ENCODE data around the gene COPZ2.
"Not testable (repeated sequence)": the region's sequence is repeated elsewhere in the genome, so short reads cannot be mapped to it uniquely, and the experiment has no call there.

COPZ2 gene

DNA sequence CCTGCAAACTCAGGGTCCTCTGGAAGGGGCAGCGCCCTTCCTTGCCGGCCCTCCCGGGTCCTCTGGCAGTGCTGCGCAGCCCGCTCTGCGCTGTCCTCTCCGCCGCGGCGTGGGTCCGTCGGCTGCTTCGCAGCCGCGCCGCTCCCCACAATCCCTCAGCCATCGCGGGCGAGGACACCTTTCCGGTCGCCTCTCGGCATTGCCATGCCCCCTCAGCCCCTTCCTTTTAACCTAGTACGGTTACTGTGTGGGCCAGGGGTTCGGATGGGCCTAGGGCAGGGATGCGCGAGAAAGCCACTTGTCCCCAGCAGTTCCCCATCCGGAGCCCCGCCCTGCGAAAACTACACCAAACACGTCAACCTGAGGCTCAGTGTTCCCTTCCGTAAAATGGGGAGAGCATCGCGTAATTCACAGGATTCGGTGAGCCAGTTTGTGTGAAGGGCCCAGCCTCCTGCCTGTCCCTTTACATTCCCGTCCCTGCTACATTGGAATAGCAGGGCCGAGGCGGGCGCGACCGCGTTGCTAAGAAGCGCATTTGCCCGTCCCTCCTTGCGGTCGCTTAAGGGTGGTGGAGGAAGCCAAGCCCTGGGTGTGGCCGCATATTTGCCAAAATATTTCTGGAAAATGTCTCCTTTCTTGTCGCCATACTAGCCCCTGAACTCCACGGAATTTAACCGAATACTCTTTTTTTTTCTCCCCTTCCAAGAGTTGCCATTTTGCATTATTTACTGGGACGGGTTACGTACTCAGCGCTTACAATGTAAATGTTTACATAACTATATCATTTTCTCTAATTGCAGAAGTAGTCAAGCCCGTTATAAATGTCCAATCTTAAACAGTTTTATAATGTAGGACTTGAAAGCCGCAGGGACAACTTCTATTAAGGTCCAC is 13.2 kb downstream of the COPZ2 start:
- TF ChIP-seq POU2F2 (IDR thresholded peaks at IDR 0.05; ENCODE audit: low read depth, low read length) (no peak), PAX5 (IDR thresholded peaks at IDR 0.05; ENCODE audit: insufficient read depth, low read length, severe bottlenecking) (no peak), POLR2AphosphoS5 (IDR thresholded peaks at IDR 0.05; ENCODE audit: low read depth, low read length) (no peak), POLR2A (IDR thresholded peaks at IDR 0.05; ENCODE audit: low read depth, low read length) (no peak), TAF1 (IDR thresholded peaks at IDR 0.05; ENCODE audit: low read depth, low read length) (no peak), SPI1 (IDR thresholded peaks at IDR 0.05; ENCODE audit: low read depth, low read length) (no peak)
- DNase-seq (ENCODE audit: insufficient read length, low spot score) (no peak), FAIRE-seq (no peak)

DNA sequence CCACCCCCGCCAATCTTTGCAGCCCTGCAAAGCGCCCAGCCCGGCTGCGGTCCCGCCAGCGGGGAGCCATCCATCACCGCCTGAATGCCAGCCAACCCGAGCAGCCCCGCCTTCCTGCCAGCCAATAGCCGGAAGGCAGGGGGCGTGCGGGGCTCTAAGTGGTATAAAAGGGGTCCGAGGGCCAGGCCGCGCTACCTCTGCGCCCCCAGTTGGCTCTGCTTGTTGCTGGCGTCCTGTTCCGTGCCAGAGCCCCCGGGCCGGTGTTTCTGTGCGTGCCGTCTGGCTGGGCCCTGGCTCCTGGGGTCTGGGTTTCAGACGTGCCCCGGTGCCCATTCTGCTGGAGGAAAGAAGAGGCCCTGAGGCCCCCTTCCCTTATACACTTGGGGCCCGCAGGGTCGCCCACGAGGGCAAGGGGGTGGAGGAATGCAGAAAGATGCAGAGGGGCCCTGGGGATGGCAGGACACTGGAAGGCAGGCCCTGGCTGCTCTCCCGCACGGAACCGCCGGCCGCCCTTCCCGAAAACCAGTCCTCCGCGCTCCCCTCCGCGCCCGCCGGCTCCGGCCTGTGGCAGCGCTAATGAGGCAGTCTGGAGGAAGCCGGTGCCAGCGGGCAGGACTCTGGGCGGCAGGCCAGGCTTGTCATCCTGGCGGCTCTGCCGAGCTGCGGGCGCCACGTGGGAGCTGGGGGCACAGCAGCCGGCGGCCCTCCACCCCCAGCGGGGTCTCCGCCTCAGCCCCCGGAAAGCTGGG is 14.0 kb downstream of the COPZ2 start:
- DNase-seq (ENCODE audit: insufficient read length, low spot score) (no peak), FAIRE-seq (no peak)
- no peak for TF ChIP-seq PAX5 (IDR thresholded peaks at IDR 0.05; ENCODE audit: insufficient read depth, low read length, severe bottlenecking)
- no peak for TF ChIP-seq TAF1 (IDR thresholded peaks at IDR 0.05; ENCODE audit: low read depth, low read length)
- no peak for TF ChIP-seq POLR2A (IDR thresholded peaks at IDR 0.05; ENCODE audit: low read depth, low read length)
- TF ChIP-seq POLR2AphosphoS5 (IDR thresholded peaks at IDR 0.05; ENCODE audit: low read depth, low read length), result no peak
- no peak for TF ChIP-seq POU2F2 (IDR thresholded peaks at IDR 0.05; ENCODE audit: low read depth, low read length)
- no peak for TF ChIP-seq SPI1 (IDR thresholded peaks at IDR 0.05; ENCODE audit: low read depth, low read length)

DNA sequence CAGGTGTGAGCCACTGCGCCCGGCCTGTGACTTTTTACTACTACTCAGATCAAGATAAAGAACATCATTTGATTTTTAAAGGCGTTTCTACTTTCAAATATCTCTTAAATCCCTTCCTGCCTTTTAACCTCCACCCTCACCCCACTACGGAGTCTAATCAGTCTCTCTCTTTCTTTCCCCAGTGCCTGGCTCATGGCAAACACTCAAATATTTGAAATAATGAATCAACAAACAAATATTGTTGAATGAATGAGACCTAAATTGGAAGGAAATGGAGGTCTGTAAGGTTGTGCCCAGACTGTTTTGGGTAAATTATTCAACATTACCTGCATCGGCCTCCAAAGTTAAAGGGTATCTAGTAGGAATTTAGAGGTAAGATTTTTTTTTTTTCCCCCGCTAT is 14.7 kb downstream of the COPZ2 start:
- no peak for TF ChIP-seq POU2F2 (IDR thresholded peaks at IDR 0.05; ENCODE audit: low read depth, low read length)
- DNase-seq (ENCODE audit: insufficient read length, low spot score), result no peak
- FAIRE-seq, result no peak

DNA sequence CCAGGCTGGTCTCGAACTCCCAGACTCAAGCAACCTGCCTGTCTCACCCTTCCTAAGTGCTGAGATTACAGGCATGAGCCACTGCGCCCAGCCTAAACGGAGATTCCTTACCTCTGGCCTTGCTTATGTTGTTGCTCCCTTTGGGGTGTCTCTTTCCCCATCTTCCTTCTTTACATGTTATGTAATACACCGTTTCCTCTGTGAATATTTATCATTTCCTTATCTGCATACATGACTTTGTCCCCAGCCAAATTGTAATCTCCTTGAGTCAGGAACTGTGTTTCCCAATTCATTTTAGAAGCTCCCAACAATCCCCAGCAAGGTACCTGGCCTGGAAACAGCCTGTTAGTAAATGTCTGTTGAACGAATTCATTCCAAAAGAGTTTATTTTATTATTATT is 15.7 kb downstream of the COPZ2 start:
- DNase-seq (ENCODE audit: insufficient read length, low spot score) (no peak), FAIRE-seq (no peak)
- no peak for TF ChIP-seq POLR2A (IDR thresholded peaks at IDR 0.05; ENCODE audit: low read depth, low read length)
- no peak for TF ChIP-seq POLR2AphosphoS5 (IDR thresholded peaks at IDR 0.05; ENCODE audit: low read depth, low read length)
- no peak for TF ChIP-seq POU2F2 (IDR thresholded peaks at IDR 0.05; ENCODE audit: low read depth, low read length)
- TF ChIP-seq PAX5 (IDR thresholded peaks at IDR 0.05; ENCODE audit: insufficient read depth, low read length, severe bottlenecking), result no peak
- no peak for TF ChIP-seq TAF1 (IDR thresholded peaks at IDR 0.05; ENCODE audit: low read depth, low read length)
- no peak for TF ChIP-seq SPI1 (IDR thresholded peaks at IDR 0.05; ENCODE audit: low read depth, low read length)

DNA sequence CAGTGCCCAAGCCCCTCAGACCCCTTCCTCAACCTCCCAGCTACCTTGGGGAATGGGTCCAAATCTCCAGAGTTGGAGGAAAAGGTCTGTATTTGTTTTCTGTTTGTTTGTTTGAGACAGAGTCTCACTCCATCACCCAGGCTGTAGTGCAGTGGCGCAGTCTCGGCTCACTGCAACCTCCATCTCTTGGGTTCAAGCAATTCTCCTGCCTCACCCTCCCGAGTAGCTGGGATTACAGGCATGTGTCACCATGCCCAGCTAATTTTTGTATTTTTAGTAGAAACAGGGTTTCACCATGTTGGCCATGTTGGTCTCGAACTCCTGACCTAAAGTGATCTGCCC is 19.8 kb downstream of the COPZ2 start:
- not testable (repeated sequence) for DNase-seq (ENCODE audit: insufficient read length, low spot score); FAIRE-seq

DNA sequence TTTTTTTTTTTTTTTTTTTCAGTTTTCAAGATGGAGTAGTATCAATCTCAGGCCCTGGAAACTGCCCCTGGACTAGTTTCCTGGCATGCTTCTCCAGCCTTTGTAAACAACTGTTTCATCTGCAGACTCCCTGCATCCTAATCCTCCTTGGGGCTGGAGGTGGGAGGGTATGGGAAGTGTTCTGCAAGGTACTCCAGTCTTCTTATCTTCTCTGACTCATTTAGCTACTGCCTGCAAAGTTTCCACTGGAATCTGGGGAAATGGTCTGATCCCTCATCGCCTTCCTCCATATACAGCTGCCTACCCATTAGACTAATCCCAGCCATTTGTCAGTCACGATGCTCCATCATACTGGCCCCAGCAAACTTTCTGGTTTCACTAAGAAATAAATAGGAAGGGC is 21.5 kb downstream of the COPZ2 start:
- DNase-seq (ENCODE audit: insufficient read length, low spot score), result no peak
- no peak for TF ChIP-seq SPI1 (IDR thresholded peaks at IDR 0.05; ENCODE audit: low read depth, low read length)
- TF ChIP-seq POU2F2 (IDR thresholded peaks at IDR 0.05; ENCODE audit: low read depth, low read length), result no peak
- TF ChIP-seq POLR2A (IDR thresholded peaks at IDR 0.05; ENCODE audit: low read depth, low read length), result no peak
- TF ChIP-seq POLR2AphosphoS5 (IDR thresholded peaks at IDR 0.05; ENCODE audit: low read depth, low read length), result no peak
- no peak for TF ChIP-seq TAF1 (IDR thresholded peaks at IDR 0.05; ENCODE audit: low read depth, low read length)
- TF ChIP-seq PAX5 (IDR thresholded peaks at IDR 0.05; ENCODE audit: insufficient read depth, low read length, severe bottlenecking), result no peak
- no peak for FAIRE-seq

DNA sequence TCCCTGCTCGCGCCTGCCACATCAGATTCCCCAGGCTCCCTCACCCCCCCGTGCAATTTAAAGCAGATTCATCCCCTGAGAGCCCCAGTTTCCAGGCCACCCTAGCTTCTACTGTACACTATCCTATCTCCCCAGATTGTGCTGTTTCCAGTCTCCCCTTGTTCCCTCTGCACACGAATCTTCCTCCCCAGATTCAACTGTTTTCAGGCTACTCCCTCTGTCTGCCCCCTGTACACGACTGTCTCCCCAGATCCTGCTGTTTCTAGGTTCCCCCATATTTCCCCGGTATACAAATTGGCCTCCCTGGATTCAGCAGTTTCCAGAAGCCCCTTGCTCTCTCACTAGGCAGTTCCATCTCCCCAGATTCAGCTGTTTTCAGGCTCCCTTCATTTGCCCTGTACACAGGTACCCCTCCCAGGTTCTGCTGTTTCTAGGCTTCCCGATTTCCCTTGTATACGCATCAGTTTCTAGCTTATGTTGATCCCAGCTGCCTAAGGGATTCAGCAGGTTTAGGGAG is 22.9 kb downstream of the COPZ2 start:
- DNase-seq (ENCODE audit: insufficient read length, low spot score) (no peak), FAIRE-seq (no peak)
- TF ChIP-seq SPI1 (IDR thresholded peaks at IDR 0.05; ENCODE audit: low read depth, low read length) (no peak), TAF1 (IDR thresholded peaks at IDR 0.05; ENCODE audit: low read depth, low read length) (no peak), POLR2AphosphoS5 (IDR thresholded peaks at IDR 0.05; ENCODE audit: low read depth, low read length) (no peak), POU2F2 (IDR thresholded peaks at IDR 0.05; ENCODE audit: low read depth, low read length) (no peak), POLR2A (IDR thresholded peaks at IDR 0.05; ENCODE audit: low read depth, low read length) (no peak), PAX5 (IDR thresholded peaks at IDR 0.05; ENCODE audit: insufficient read depth, low read length, severe bottlenecking) (no peak)

DNA sequence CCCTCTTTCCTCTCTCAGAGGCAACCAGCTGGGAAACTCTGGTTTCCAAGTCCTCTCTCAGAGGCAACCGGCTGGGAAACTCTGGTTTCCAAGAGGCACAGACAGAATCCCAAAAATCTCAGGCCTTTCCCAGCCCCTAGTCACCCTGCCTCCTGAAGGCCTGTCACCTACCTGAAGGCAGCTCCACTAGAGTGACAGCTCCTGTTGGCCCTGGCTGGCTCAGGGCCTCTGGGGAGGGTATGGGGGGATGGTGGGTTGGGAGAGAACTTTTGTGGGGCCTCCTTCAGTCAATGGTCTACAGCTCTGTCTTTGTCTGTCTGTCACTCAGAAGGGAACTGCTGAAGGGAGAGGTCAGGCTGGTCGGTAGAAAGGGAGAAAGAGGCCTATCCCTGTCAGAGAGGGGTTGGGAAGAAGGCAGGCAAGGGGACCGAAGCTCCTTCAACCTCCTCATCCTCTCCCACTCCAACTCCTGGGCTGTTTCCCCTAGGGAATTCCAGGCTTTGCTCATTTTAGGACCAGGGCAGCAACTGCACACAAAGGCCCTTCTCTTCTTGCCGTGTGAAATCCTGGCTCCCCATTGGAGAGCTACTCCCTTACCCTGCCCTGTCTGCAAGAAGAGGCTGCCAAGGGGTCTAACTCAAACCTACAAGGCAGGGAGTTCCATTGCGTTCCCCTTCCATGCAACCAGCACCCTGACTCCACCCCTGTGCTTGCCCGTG is 23.6 kb downstream of the COPZ2 start:
- FAIRE-seq, result no peak
- no peak for DNase-seq (ENCODE audit: insufficient read length, low spot score)
- TF ChIP-seq PAX5 (IDR thresholded peaks at IDR 0.05; ENCODE audit: insufficient read depth, low read length, severe bottlenecking) (no peak), POU2F2 (IDR thresholded peaks at IDR 0.05; ENCODE audit: low read depth, low read length) (no peak), POLR2AphosphoS5 (IDR thresholded peaks at IDR 0.05; ENCODE audit: low read depth, low read length) (no peak), TAF1 (IDR thresholded peaks at IDR 0.05; ENCODE audit: low read depth, low read length) (no peak), POLR2A (IDR thresholded peaks at IDR 0.05; ENCODE audit: low read depth, low read length) (no peak), SPI1 (IDR thresholded peaks at IDR 0.05; ENCODE audit: low read depth, low read length) (no peak)

DNA sequence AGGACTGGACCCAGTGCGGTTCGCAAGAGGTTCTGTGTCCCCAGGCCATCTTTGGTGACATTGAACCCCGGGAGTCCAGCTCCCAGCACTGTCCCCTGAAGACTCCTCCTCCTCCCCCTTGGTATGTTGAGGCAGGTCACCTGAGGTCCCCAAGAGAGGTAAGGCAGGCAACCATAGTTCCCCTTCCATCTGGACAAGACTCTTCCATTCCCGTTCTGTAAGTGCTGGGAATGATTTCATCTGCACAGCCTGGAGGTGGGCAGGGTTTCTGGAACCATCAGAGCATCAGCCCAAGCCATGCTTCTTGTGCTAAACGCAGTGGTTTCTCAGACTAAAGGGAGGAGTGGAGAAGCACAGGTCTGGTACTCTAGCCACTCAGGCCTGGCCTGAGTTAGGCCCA is 24.9 kb downstream of the COPZ2 start:
- no peak for TF ChIP-seq POLR2AphosphoS5 (IDR thresholded peaks at IDR 0.05; ENCODE audit: low read depth, low read length)
- TF ChIP-seq POU2F2 (IDR thresholded peaks at IDR 0.05; ENCODE audit: low read depth, low read length), result no peak
- no peak for TF ChIP-seq PAX5 (IDR thresholded peaks at IDR 0.05; ENCODE audit: insufficient read depth, low read length, severe bottlenecking)
- DNase-seq (ENCODE audit: insufficient read length, low spot score), result no peak
- FAIRE-seq, result no peak
